Stimulated activated CD4-positive, alpha-beta T cell treated with anti-CD3 and anti-CD28 coated beads, Interleukin-12 subunit alpha, Interleukin-12 subunit beta, amount 100 ng/mL, for 4 hours (primary cell): Measurements from ENCODE around the gene RPS6KA6.

ENCODE experiments used
- DNase-seq: peaks from one replicate; pipeline ENCODE4 v3.0.0-alpha.2; 2020

The RPS6KA6 gene

GRCh38 chrX:84187533-84188319 lies at the start of gene RPS6KA6:
Gene RPS6KA6, minus strand, starts transcription at chrX:84188199. Its CDS starts 300 bp downstream, at chrX:84187899.
- no peak for DNase-seq

- no peak for DNase-seq
These were observed 36.7 kb upstream of the RPS6KA6 start for GRCh38 chrX:84224741-84225140.

- no peak for DNase-seq
These were observed 35.3 kb upstream of the RPS6KA6 start for GRCh38 chrX:84223261-84223660.

GRCh38 chrX:84221181-84221580 lies 33.2 kb upstream of the RPS6KA6 start:
- DNase-seq: no peak

GRCh38 chrX:84219551-84219950 lies 31.6 kb upstream of the RPS6KA6 start:
- DNase-seq: no peak

- DNase-seq: no peak
These were observed 30.7 kb upstream of the RPS6KA6 start for GRCh38 chrX:84218726-84219125.

- DNase-seq: no peak
These were observed 28.9 kb upstream of the RPS6KA6 start for GRCh38 chrX:84216881-84217280.

- DNase-seq: no peak
These were observed 28.4 kb upstream of the RPS6KA6 start for GRCh38 chrX:84216406-84216805.

GRCh38 chrX:84205276-84205675 lies 17.3 kb upstream of the RPS6KA6 start:
- no peak for DNase-seq

GRCh38 chrX:84199688-84200087 lies 11.7 kb upstream of the RPS6KA6 start:
- no peak for DNase-seq

- DNase-seq: no peak
These were observed 9.6 kb upstream of the RPS6KA6 start for GRCh38 chrX:84197550-84197949.

GRCh38 chrX:84192006-84192405 lies 4.0 kb upstream of the RPS6KA6 start:
- no peak for DNase-seq

- no peak for DNase-seq
These were observed 1.1 kb upstream of the RPS6KA6 start for GRCh38 chrX:84189125-84189524.

- no peak for DNase-seq
These were observed 378 bp upstream of the RPS6KA6 start for GRCh38 chrX:84188320-84188834.

- DNase-seq: no peak
These were observed 1.1 kb downstream of the RPS6KA6 start for GRCh38 chrX:84186603-84187532.

GRCh38 chrX:84182516-84182915 lies 5.5 kb downstream of the RPS6KA6 start:
- DNase-seq: no peak

- DNase-seq: no peak
These were observed 12.0 kb downstream of the RPS6KA6 start for GRCh38 chrX:84175958-84176357.

- no peak for DNase-seq
These were observed 12.7 kb downstream of the RPS6KA6 start for GRCh38 chrX:84175274-84175673.

- no peak for DNase-seq
These were observed 13.7 kb downstream of the RPS6KA6 start for GRCh38 chrX:84174348-84174747.

GRCh38 chrX:84170931-84171330 lies 17.1 kb downstream of the RPS6KA6 start:
- DNase-seq: no peak

GRCh38 chrX:84168574-84168973 lies 19.4 kb downstream of the RPS6KA6 start:
- DNase-seq: no peak

- DNase-seq: no peak
These were observed 19.9 kb downstream of the RPS6KA6 start for GRCh38 chrX:84168095-84168494.

- no peak for DNase-seq
These were observed 22.3 kb downstream of the RPS6KA6 start for GRCh38 chrX:84165711-84166110.

GRCh38 chrX:84162401-84162800 lies 25.6 kb downstream of the RPS6KA6 start:
- DNase-seq: no peak
